ENCODE results near the gene CDK9. TPM values are rescaled to one million over a fixed set of nuclear protein-coding genes. Genes with fewer than 3 reads are reported as not detected.
"Not testable (repeated sequence)": the region's sequence is repeated elsewhere in the genome, so short reads cannot be mapped to it uniquely, and the experiment has no call there.

CDK9 gene
- polyA plus RNA-seq, 1 experiment: 34.4 TPM

- POLR2A ChIA-PET: no interaction called here
Observed at GRCh38 chr9:127779136-127779981, 6.5 kb upstream of the CDK9 start.

GRCh38 chr9:127780126-127780885, 5.5 kb upstream of the CDK9 start:
- no peak overlapping the region for H3K4me3 ChIP-seq (ENCODE audit: low read depth, low read length)
- POLR2A ChIA-PET: no interaction called here
- CTCF ChIA-PET: interaction anchor here (1.4 to 2.1 kb wide), 2 partner anchors 46 to 141 kb away, joined by 4 to 7 read pairs; partner anchors contain the start of gene TOR2A
- no peak for TF ChIP-seq CTCF (IDR thresholded peaks at IDR 0.05; ENCODE audit: insufficient read depth, low read depth, low read length)
- no peaks in the 10 kb centered on the region for H3K36me3 ChIP-seq (ENCODE audit: control insufficient read depth, insufficient read depth, low read length)
- H3K27me3 ChIP-seq (ENCODE audit: control insufficient read depth, insufficient read depth, low read length): peaks cover 5% of the 10 kb centered on the region; the same call in 1 of the 2 replicates
- DNase-seq (ENCODE audit: low read depth): no peak

More at GRCh38 chr9:127779136-127779981, 6.5 kb upstream of the CDK9 start:
- DNase-seq (ENCODE audit: low read depth): no peak
- no peaks in the 10 kb centered on the region for H3K36me3 ChIP-seq (ENCODE audit: control insufficient read depth, insufficient read depth, low read length)
- H3K4me3 ChIP-seq (ENCODE audit: low read depth, low read length): no peak overlapping the region
- peaks cover 5% of the 10 kb centered on the region; the same call in 1 of the 2 replicates for H3K27me3 ChIP-seq (ENCODE audit: control insufficient read depth, insufficient read depth, low read length)
- no peak for TF ChIP-seq CTCF (IDR thresholded peaks at IDR 0.05; ENCODE audit: insufficient read depth, low read depth, low read length)
- CTCF ChIA-PET: interaction anchor here (0.6 to 2.1 kb wide), 4 partner anchors 13 to 317 kb away, joined by 3 to 7 read pairs (median 4); partner anchors contain the start of gene TOR2A

GRCh38 chr9:127780909-127781308, 4.9 kb upstream of the CDK9 start:
- H3K4me3 ChIP-seq (ENCODE audit: low read depth, low read length); DNase-seq (ENCODE audit: low read depth); H3K36me3 ChIP-seq (ENCODE audit: control insufficient read depth, insufficient read depth, low read length); H3K27me3 ChIP-seq (ENCODE audit: control insufficient read depth, insufficient read depth, low read length); POLR2A ChIA-PET: not testable (repeated sequence)
- CTCF ChIA-PET: interaction anchor here (2.1 kb wide), 1 partner anchor 46 kb away, joined by 7 read pairs; the partner anchor contains the start of gene TOR2A

- Histone ChIP-seq H3K27me3 (ENCODE audit: control insufficient read depth, insufficient read depth, low read length) (peaks cover 3% of the 10 kb centered on the region; the same call in 1 of the 2 replicates), H3K36me3 (ENCODE audit: control insufficient read depth, insufficient read depth, low read length) (no peaks in the 10 kb centered on the region), H3K4me3 (ENCODE audit: low read depth, low read length) (no peak overlapping the region)
- no peak for DNase-seq (ENCODE audit: low read depth)
- TF ChIP-seq CTCF (IDR thresholded peaks at IDR 0.05; ENCODE audit: insufficient read depth, low read depth, low read length): no peak
- CTCF ChIA-PET: interaction anchor here (2.1 kb wide), 1 partner anchor 47 kb away, joined by 7 read pairs; the partner anchor contains the start of gene TOR2A
- POLR2A ChIA-PET: no interaction called here
Observed at GRCh38 chr9:127781806-127782205, 4.0 kb upstream of the CDK9 start.

- DNase-seq (ENCODE audit: low read depth): no peak
- peaks cover 11% of the 10 kb centered on the region for H3K36me3 ChIP-seq (ENCODE audit: control insufficient read depth, insufficient read depth, low read length)
- no peak overlapping the region for H3K4me3 ChIP-seq (ENCODE audit: low read depth, low read length)
- ChIA-PET CTCF (interaction anchor here (1.0 to 4.1 kb wide), 8 partner anchors 18 to 141 kb away, joined by 3 to 23 read pairs (median 5); partner anchors contain the start of gene TOR2A), POLR2A (no interaction called here)
- H3K27me3 ChIP-seq (ENCODE audit: control insufficient read depth, insufficient read depth, low read length): 0 out of 2 replicates have a peak, but pooled peaks cover 2% of the 10 kb centered on the region
- no peak for TF ChIP-seq CTCF (IDR thresholded peaks at IDR 0.05; ENCODE audit: insufficient read depth, low read depth, low read length)
Observed at GRCh38 chr9:127783111-127784008, 2.5 kb upstream of the CDK9 start.

Measured in BJ (cell line).